Hematopoietic multipotent progenitor cell treated with erythropoietin and hydrocortisone succinate and interleukin-3 and kit ligand, for 15 days (in vitro differentiated cells): ENCODE data around the gene GNL1.

Experiments used
- DNase-seq: peaks from one replicate; pipeline ENCODE4 v3.0.0-alpha.2; 2015; ENCODE audit warnings: low spot score

Gene GNL1

DNA sequence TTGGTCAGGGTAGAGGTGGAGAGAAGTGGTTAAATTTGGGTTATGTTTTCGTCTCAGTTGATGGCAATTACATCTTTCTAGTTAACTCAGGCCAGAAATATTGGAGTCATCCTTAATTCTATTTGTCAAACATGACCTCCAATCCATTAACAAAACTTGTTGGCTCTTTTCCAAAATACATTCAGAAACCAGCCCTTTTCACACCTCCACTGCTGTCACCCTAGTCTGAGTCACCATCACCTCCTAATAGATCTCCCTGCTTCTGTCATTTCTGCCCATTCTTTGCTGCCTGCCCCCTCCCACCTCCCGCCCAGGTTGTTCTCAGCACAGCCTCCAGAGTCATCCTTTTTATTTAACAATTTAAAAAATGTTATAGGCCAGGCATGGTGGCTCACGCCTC is 12.0 kb upstream of the GNL1 start:
- DNase-seq = no peak

DNA sequence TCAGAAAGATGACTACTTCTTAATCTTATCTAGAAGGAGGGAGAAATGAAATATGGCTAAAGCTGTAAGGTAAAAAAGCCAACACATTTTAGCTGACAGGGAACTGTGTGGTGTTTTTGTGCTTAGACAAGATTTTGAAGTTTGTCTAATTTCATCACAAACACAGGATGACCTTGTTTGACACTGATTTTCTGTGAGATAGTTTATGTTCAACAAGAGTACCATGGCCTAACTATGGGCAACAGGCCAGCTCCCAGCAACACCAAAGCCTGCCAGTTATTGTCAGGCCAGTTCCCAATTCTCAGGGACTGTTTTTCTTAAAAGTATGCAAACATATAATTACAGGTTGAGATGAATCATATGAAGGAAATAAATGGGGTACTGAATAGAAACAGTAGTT is 9.5 kb upstream of the GNL1 start:
- no peak for DNase-seq

DNA sequence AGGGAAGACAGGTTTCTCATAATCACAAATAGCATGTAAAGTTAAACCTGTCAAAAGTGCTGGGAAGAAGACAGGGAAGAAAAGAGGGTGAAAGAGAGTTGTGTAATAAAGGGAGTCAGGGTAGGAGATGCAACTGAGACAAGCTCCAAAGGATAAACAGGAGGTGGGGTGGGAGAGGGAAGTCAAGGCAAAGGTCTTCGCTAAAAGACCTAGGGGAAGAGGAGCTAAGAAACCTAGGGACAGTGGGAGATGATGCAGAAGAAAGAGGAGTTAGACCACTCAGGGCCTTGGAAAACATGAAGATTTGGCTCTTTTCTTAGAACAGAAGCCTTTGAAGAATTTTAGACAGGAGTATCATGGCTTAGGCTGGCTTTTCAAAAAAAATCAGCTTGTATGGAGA is 7.8 kb upstream of the GNL1 start:
- no peak for DNase-seq

DNA sequence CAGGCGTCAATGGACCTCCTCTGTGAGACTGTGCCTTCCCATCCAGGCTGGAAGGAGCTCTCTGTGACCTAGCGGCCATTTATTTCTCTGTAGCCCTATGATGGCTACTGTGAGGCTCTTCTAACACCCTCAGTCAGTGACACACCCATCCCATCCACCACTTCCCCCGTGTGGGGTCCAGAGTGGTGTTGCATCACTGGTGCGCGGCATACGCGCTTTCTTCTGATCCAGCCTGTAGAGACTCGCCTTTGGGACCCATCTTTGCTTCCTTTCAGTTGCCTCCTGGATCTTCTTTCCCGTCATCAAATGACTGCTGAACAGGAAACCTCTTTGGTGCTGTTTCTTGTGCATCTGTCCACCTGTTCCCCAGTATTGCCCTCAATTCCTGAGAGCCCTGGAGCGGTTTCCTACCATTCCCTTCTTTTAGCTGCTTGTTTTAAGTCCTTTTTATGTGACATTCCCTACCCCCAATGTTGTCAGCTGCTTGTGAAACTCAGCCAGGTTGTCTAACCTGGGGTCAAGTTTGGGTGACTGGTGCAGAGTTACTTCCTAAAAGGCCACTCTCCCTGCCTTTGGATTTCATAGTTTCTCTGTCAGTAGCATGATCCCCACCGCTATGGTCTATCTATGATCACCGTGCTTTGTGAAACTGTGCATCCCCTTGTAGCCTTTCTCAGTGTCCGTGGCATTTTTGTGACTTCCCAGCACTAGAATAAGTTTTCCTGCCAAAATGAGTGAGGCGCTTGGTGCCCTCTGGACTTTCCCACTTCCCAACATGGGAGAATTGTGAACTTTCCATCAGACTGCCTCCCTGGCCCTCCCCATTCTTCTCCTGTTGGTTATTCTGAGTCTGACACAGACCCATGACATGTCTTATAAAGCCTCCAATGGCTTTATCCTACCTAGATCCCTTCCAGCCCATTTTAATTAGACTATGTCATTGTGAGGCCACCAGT is 6.5 kb upstream of the GNL1 start:
- DNase-seq = no peak

DNA sequence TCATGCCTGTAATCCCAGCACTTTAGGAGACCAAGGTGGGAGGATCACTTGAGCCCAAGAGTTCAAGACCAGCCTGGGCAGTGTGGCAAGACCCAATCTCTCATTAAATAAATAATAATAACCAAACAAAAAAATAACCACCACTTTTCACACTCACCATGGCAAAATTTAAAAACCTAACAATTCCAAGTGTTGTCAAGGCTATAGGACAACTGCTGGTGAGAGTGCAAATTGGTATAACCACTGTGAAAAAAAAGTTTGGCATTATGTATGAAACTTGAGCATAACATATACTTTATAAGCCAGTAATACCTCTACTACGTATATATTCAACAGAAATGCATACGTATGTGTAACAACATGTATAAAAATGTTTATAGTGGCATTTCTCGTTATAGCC is 4.6 kb upstream of the GNL1 start:
- no peak for DNase-seq

DNA sequence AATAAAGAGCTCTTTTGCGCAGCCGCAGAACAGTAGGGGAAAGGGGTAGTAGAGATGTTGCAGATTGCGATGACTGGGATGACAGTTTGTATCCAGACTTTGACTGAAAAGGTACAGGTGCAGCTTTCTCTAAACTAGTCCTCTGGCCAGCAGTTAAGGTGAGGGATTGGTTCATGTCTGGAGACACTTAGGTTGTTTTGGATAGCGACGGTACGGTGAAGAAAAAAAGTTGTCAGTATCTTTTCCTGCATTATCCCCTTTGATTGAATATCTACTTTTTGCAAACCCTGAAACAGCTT is 1.3 kb upstream of the GNL1 start:
- peak; percentile 26 for DNase-seq

DNA sequence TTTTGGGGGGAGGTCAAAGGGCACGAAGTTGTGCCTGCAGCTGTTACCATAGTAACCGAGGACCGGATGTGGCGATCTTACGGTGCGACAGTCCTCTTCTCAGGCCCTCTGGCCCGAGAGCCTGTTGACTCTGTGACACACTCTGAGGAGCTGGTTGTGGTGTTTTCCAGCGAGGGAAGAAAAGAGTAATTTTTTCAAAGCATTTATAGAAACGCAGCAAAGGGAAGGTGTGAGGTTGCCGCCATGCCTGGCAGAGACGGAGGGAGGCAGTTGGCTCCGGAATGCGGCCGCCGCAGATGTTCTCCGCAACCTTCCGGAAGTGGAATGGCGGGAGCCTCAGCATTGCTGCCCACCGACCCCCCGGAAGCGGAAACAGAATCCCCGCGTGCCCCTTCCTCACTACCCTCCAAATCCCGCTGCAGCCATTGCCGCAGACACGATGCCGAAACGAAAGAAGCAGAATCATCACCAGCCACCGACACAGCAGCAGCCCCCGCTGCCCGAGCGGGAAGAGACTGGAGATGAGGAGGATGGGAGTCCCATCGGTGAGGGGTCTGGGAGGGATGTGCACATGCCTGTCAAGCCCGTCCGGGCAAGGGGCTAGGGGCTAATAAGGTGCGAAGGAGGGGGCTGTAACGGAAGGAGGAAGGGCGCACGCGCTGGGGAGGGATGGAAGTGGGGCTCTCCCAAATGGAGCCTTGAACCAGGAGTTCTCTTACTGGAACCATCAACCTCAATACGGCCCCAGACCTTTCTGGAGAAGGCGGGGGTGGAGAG is 805 bp upstream of the GNL1 start, which contains the start of gene PRR3:
Gene PRR3, plus strand, starts transcription at position 390 of the 777 bp plus-strand sequence. Its CDS starts 50 bp downstream, at position 440.
- DNase-seq = peak; percentile 87

DNA sequence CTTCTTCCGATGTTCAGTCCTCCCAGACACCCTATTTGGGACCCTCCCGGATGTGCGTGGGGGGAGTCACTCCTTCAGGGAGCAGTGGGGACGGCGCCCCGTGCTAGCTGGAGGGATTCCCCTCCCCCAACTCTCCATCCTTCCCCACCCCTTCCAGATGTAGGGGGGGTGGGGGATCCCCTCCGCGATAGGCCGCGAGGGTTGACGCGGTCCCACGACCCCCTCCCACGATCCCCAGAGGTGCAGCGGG is 548 bp downstream of the GNL1 start:
- DNase-seq = no peak

DNA sequence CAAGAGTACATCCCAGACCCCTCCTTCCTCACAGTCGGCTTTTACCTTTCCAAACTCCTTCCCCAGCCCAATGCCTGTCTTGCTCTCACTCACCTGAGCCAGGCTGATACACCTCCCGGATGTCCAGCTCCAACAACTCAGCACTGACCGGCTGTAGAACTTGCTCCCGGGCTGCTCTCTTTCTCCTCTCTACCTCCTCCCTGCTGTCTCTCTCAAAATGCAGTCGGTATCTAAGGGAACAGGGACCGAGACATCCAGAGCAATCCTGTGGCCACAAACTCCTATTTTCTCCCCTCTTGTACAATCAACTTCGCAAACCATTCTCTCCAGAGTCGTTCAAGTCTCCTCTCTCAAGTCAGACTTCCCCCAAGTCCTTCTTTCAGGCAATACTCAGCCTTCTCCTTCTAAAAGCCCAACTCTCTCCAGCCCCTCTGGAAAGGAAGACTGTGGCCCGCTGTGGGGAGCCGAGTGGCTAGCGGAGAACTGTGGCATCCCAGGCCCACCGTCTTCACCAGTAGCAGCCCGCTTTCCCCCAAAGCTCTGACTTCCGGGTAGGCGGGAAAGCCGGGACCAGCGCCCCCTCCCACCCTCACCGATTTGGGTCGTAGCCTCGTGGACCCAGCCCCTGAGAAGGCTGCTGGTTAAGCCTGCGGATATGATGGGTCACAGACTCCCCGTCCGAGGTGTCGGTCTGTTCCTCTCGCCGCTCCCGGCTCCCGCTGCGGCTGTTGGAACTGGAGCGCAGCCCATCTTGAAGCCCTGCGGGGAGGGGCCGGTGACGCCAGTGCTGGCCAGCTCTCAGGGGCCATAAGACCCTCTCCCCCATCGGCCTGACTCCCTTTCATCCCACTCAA is 1.1 kb downstream of the GNL1 start:
- DNase-seq = no peak

DNA sequence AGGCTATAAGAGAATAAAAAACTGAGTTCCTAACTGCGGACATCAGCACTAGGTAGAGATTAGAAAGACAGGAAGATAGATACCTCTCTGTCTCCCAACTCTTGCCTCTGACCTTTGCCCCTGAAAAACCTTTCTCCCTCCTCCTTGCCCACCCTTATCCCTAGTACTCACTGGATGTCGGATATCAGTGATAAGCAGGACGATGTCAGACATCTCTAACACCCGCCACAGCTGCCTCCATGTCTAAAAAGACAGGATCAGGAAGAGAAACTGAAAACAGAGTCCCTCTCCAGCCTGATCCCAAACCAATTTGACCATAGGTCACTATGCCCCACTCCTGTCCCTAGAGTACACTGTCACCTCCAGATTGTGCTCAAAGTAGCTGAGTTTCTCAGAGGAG is 1.9 kb downstream of the GNL1 start:
- DNase-seq = no peak

DNA sequence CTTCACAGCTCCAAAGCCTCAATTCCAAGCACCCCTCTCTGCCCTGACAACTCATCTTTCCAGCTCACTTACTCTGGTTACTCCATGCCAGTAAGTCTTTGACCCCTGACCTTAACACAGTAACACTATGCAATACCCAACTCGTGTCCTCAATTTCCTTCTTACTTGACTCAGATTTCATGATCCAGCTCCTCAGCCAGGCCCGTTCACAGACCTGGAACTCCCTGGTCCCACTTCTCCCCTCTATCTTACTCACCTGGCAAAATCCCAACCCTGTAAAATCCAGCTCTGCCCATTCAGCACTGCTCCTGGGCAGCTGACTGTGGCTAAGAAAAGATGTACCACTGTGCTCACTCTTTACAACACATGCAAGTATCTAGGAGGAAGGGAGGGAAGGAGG is 7.9 kb downstream of the GNL1 start:
- no peak for DNase-seq

DNA sequence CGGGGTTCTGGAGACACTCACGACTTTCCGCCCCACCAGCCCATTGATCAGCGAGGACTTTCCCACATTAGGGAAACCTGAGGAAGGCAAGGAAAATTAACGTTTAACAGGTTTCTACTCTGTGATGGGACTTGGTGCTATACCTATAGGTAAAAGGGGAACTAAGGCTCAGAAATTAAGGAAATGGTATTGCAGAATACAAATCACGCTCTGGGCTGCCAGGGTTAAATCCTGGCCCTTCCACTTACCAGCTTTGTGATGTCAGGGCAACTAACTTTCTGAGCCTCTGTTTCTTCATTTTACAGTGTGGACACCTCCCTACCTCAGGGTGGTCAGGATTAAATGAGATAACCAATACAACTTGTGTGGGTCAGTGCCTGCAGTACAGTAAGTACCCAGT is 8.8 kb downstream of the GNL1 start:
- no peak for DNase-seq

DNA sequence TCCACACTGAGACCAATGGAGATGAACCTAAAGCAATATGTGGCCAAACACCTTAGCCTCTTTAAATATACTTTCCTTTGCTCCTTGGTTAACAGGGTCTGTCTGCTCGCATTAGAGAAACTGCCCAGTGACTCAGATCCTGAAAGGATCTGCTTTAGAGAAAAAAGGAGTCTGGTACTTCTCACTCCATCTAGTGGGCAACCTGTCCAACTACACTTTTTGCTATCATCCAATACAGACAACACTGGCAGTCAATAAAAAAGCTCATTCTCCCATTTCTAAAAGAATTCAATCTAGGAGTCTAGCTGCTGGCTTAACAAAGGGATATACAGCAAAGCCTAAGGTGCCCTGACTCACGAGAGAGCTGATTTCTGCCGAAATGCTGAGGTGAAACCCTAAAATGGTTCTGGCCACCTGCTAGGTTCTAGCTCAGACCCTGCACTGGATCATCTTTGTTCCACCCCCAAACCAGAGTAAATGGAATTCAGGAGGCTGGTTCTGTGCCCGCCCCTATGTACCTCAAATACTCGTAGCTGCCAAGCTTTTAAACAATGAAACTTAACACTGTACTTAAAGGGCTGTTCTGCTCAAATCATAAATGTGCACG is 11.5 kb downstream of the GNL1 start:
- DNase-seq = peak; percentile 69

DNA sequence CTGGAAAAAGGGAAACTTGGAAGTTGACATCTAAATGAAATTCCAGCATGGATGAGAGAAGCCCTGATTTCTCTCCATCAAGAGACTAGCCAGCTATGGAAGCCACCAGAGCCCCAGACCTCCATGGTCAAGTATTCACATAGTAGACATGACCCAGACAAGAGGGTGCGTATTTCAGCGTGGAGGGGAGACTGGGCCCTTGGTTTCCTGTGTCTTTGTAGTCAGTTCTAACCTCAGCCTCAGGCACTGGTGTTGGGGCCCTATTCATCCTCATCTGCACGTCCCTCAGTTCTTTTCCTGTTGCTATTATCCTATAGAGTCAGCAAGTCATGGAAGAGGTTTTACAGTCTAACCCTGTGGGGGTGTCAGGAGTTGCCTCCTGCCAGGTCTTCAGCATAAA is 12.5 kb downstream of the GNL1 start:
- DNase-seq = no peak

DNA sequence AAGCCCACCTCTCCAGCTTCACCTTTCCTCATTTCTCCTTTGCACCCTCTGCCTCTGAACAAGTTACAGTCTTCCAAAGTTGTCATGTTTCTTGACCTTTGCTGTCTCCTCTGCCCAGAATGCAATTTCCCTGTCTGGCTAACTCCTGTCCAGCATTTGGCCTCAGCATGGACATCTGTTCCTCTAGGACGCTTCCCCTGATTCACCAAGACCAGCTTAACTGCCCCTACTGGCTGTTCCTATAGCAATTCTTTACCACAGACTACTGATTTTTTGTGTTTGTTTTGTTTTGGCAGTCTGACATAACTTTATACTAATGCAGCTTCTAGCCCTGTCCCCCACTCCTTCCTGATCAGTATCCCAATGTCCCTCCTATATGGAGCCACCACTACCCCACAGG is 13.4 kb downstream of the GNL1 start:
- no peak for DNase-seq

DNA sequence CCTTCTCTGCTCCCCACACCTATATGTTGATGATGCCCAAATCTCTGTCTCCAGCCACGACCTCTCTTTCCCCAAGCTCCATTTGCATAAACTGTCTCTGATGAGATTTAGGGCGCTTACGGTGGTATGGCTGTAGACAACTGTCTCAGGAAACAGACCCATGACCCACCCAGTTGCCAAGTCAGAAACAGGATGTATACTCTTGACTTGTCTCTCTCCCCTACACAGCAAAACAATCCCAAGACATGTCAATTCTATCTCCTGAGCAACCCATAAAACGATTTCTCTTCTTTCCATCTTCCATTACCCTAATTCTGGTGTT is 13.9 kb downstream of the GNL1 start:
- no peak for DNase-seq

DNA sequence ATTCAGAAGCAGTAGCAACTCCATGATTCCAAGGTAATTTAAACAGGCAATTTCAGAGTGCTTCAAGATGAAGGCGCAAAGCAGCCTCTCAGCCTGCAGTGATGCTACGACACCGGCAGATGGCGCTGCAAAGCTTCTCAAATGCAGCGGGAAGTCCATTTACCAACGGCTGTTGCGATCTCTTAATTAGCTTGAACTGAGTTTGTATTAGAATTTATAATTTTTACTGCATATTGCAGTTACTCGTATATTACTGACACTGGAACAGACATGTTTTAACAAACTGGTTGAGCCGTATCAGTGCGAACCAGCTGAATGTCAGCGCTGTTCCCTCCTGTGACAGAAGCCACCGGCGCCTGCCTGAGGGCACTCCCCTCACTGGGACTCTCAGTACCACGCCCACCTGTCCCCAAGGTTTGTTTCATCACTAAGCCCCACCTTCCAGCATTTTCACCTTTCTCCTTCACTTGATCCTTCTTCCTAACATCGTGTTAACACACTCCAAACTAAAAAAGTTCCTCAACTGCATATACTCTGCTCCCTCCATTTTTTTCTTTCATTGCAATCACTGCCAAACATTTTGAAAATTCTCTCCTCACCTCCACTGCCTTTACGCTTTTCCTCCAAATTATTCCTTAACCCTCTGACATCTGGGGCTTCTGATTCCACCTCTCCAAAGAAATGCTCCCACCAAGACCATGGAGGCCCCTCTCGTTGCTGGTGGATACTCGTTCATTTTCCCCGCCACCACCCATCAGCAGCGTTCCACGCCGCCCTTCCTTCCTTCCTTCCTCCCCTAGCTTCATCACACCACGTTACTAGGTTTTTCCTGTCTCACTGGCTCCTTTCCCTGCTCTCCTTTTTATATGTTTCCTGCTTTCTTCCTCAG is 14.5 kb downstream of the GNL1 start:
- DNase-seq = peak; percentile 90

DNA sequence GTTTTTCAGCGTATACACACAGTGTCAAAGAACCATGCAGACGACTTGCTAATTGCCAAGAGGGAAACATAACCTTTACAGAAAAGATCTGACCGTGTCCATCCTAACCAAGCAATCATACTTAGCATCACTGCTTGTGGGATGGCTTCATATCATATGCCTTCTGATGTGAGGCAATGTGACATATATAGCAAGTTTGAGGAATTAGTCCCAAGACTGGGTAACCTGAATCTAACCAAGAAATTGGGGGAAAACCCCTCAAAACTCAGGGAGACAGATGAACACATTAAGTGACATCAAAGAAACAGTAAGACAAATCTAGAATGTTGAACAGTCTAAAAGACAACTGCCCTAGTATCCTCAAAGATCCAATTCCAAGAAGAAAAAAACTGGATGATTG is 18.4 kb downstream of the GNL1 start:
- DNase-seq = no peak

DNA sequence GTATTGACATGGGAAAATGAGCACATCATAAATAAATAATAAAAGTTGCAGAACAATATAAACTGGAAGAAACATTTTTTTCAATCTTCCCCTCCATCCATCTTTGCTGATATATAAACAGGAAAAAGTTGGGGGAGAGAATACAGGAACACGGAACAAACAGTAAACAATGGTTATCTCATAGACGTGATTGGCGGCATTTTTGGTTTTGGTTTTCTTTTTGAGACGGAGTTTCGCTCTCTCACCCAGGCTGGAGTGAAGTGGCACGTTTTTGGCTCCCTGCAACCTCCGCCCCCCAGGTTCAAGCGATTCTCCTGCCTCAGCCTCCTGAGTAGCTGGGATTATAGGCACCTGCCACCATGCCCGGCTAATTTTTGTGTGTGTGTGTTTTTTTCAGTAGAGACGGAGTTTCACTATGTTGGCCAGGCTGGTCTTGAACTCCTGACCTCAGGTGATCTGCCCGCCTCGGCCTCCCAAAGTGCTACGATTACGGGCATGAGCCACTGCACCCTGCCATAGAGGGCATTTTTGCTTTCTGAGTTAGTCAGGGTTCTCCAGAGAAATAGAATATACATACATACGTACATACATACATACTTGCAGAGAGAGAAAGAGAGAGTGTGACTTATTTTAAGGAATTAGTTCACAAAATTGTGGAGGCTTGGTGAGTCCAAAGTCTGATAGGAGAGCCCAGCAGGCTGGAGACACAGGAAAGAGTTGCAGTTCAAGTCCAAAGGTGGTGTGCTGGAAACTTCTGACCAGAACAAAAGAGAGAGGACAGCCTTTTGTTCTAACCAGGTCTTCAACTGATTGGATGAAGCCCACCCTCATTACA is 22.6 kb downstream of the GNL1 start:
- DNase-seq = no peak

DNA sequence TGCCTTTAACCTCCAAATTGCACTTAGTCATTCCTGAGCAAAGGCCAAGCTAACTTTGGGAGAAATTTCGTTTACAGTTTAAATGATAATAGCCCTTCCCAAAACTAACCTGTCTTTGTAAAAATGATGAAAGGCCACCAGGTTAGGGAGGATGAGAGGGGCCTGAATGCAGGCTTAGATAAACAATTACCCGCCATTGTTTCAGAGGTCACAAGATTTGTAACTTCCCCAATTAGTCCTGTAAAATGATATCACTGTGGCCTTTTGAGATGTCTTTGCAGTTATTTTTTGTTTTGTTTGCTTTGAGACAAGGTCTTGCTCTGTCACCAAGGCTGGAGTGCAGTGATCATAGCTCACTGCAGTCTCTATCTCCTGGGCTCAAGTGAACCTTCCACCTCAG is 26.3 kb downstream of the GNL1 start:
- no peak for DNase-seq
